CD4-positive, alpha-beta T cell treated with Interleukin-10 for 1 hour (primary cell): ENCODE measurements around the gene TDRD3.
A peak's percentile ranks its signal among the peaks of the same experiment; 100 is the strongest.
"Not testable (repeated sequence)": the region's sequence is repeated elsewhere in the genome, so short reads cannot be mapped to it uniquely, and the experiment has no call there.

Experiments
- DNase-seq: peaks from one replicate; pipeline ENCODE4 v3.0.0-alpha.2; 2020

TDRD3 gene

DNA sequence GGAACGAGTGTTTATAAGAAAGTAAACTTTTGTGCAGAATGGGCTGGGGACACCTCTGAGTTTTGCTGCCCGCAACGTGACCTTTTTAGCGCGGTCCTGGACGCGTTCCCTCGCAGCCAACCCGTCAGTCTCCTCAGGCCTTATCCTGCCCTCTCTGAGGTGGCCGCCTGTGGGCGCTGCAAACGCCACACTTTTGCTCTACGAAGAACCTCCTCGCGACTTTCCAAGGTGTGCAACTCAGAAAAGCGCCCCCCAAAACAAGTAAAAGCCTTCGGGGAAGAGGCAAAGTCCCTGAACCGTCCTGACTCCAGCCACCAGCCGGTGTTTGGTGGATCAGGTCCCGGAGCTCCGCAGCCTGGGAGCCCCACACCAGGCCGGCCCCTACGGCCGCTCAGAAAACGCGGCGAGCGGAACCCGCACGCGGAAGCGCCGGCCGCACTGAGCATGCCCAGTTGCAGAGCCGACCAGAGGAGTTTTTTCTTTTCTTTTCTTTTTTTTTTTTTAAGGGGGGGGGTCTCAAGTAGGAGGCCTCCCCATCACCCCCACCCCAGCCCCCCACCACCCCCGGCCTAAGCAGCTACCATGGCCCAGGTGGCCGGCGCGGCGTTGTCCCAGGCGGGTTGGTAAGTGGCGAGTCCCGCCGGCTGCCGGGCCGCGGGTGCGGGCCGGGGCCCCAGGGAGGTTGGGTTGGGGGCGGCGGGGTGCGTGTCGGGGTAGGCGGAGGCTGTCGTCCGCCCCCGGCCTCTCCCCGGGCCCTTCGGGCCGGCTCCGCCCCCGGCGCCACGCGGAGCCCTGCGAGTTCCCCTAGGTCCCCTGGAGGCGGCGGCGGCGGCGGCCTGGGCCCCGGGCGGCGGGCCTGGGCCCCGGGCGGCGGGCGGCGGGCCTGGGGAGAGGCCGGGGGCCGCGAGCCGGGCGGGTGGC lies at the start of gene TDRD3:
Gene TDRD3 (plus strand): TSS at position 438 of the 921 bp plus-strand sequence. CDS start 145 bp downstream, at position 583.
- DNase-seq: peak; percentile 83

DNA sequence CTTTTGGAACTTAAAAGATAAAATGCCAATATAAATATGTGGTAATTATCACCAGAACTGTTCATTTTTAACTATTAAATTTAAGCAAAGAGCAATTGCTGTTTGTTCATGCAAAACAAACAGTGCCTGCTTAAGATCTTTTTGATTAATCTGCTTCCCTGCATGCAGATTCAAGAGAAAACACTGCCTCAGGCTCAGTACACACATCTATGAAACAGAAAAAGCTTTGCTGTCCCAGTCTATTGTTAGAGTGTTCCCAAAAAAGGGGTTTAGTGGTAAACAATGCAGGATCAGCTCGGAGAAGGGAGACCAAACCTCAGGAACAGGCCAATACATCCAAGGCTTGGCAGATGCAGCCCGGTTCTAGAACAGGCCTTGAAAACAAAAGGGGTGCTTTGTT lies 49.3 kb upstream of the TDRD3 start:
- no peak for DNase-seq

DNA sequence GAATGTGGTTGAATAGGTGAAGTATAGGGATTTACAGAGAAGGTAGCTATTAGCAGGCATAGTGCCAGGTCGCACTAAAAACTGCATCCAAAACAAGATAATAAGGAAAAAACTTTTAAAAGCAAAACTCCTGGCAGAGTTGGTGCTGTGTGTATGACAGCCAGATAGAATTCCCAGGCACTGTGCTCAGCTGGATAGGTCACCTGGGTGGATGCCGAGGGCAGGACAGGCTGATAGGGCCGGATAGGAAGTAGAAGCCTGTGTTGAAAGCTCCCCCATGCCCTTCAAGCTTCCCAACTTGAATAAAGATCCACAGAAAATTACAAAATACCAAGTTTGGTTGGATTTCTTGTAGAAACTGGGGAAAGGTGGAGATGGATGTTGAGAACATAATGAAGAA lies 48.9 kb upstream of the TDRD3 start:
- no peak for DNase-seq

DNA sequence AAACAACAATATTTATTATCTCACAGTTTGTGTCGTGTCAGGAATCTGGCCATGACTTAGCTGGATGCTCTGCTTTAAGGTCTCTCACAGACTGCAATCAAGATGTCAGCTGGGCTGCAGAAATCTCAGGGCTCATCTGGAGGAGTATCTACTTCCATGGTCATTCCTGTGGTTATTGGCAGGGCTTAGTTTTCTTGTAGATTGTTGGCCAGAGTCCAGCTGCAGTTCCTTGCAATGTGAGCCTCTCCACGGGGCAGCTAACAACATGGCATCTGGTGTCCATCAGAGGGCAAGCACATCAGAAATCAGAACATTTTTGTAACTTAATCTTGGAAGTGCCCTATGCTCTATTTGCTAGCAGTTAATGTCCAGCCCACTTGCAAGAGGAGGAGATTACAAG lies 45.7 kb upstream of the TDRD3 start:
- no peak for DNase-seq

- DNase-seq: no peak
Observed at GRCh38 chr13:60351855-60352615, 45.0 kb upstream of the TDRD3 start.

DNA sequence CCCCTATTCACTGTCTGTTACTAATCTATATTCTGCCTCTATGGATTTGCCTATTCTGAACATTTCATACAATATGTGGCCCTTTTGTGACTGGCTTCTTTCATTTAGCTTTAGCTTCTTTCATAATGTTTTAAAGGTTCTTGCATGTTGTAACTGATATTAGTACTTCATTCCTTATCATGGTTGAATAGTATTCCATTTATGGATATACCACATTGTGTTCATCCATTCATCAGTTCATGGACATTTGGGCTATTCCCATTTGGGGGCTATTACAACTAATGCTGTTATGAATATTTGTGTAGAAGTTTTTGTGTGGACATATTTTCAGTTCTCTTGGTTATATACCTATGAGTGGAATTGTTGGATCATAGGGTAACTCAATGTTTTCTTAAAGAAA lies 44.4 kb upstream of the TDRD3 start:
- DNase-seq: no peak

DNA sequence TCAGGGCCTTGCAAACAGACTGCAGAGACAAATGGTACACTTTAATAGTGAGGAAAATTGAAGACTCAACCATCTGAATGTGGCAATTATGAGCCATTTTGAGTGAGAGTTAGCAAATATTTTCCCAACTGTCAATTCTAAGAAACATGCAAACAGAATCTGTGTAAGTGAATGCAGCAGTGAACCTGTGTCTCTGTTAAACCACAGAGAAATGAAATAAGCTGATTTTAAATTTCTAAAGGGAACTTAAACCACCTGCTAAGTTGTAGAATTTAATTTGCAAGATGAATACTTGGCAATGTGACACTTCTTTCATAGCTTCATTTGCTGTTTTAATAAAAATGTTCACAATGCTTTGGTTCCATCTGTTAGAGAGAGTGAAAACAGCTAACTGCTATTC lies 42.0 kb upstream of the TDRD3 start:
- no peak for DNase-seq

DNA sequence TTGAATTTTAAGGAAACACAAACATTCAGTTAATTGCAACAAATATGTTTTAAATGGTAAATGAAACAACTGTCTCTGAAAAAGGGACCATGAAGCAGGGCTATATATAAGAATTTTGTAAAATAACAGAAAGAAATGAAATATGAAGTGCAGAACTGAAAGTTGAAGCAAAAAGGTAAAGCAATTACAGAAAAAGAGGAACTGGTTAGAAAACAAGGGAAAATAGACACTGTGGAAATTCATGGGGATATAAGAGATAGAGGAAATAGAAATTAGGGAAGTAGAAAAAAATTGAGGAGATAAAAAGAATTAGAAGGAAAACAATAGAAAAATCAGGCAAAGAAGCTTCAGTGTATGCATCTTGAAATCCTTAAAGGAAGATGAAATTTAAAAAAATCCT lies 40.0 kb upstream of the TDRD3 start:
- no peak for DNase-seq

DNA sequence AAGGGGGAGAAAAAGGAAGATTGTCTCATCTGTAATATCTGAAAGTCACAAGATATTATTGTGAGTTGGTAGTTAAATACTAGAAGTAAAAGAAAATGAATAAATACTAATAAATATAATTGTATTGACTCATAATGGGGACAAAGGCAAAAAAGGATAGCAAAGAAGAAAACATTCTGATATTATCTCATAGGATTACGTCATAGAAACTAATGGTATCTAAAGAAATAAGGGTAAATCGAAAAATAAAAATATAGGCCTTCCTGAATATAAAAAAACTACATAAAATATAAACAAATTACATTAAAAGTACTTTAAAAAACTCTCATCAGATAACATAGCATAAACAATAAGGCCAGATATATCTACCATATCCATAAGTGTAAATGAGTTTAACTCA lies 38.6 kb upstream of the TDRD3 start:
- DNase-seq: no peak

- DNase-seq: no peak
Observed at GRCh38 chr13:60363288-60363687, 33.7 kb upstream of the TDRD3 start.

- peak; percentile 15 for DNase-seq
Observed at GRCh38 chr13:60369242-60369641, 27.8 kb upstream of the TDRD3 start.

GRCh38 chr13:60370343-60370742 lies 26.7 kb upstream of the TDRD3 start:
- DNase-seq: peak; percentile 27

DNA sequence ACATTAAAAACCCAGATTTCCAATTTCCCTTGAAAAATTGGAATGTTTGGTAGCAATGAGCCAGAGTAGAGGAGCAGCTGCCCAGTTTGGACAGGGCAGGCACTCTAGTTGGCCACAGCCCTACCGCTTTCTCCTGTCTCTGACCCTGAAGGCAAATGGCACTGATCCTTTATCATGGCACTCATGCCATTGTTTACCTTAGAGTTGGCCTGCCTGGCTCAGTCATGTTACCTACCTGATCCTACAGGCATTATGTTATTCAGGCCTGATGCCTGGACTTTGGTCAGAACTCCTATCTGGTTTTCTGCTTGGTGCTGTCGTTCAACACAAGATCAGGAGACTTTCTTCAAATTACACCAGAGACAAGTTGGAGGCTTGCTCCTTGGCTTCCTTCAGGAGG lies 24.9 kb upstream of the TDRD3 start:
- DNase-seq: no peak

- not testable (repeated sequence) for DNase-seq
Observed at GRCh38 chr13:60379282-60379681, 17.7 kb upstream of the TDRD3 start.

- DNase-seq: no peak
Observed at GRCh38 chr13:60379837-60380565, 17.0 kb upstream of the TDRD3 start.

DNA sequence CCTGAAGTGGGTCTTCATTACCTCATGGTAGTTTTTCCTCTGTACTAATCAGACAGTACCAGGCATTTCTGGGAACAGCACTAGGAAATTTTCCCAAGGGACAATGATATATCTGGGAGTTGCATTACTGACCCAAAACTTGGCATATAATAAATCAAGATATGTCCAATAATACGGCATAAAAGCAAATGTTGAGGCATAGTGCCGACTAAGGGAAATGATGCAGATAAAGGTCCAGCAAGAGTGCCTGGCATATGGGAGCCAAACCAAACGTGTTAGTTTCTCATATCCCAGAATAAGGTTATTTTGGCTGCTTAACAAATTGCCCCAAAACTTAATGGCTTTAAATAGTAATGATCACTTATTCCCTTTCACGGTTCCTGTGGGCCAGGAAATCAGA lies 12.1 kb upstream of the TDRD3 start:
- DNase-seq: no peak

DNA sequence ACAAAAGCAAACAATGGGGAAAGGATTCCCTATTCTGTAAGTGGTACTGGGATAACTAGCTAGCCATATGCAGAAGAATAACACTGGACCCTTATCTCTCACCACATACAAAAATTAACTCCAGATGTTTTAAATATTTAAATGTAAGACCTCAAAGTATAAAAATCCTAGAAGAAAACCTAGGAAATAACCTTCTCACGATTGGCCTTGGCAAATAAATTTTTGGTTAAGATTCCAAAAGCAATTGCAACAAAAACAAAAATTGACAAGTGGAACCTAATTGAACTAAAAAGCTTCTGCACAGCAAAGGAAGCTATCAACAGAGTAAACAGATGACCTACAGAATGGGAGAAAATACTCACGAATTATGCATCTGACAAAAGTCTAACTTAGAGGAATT lies 10.8 kb upstream of the TDRD3 start:
- no peak for DNase-seq

GRCh38 chr13:60392131-60392530 lies 4.9 kb upstream of the TDRD3 start:
- no peak for DNase-seq

GRCh38 chr13:60395971-60396782 lies 843 bp upstream of the TDRD3 start:
- peak; percentile 90 for DNase-seq

DNA sequence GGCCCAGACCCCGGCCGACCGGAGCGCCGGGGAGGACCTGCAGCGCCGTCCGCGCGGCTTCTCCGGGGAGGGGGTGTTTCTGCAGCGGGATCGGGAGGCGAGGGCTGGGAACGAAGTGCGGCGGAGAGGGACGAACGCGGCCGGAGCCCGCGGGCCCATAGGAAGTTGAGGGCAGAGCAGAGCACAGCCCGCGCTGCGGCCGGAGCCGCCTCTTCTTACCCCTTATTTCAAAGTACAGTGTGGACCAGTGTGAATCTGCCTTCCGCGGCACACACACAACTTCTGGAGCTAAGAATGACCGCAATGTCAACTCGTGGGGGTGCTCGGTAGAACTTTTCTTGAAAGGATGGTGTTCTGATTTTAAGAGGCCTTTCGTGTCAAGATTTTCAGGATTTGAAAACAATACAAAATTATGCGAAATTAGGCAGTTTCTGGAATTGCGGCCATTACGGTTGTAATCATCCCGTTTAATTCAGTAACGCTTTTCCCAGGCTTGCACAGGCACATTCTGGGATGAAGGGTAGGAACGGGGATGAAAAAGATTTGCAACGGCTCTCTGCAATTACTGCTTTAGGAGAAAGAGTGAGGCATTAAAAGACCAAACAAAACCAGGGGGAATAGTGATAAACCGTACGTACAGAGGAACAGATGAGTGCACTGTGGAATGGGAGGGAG lies 821 bp downstream of the TDRD3 start:
- peak; percentile 39 for DNase-seq

- peak; percentile 8 for DNase-seq
Observed at GRCh38 chr13:60398379-60398891, 1.4 kb downstream of the TDRD3 start.
